Glomerular visceral epithelial cell (primary cell): Measurements from ENCODE around the gene TTL.
"Not testable (repeated sequence)": the region's sequence is repeated elsewhere in the genome, so short reads cannot be mapped to it uniquely, and the experiment has no call there.

Experiments used
- DNase-seq: peaks from one replicate; pipeline ENCODE4 v3.0.0-alpha.2; 2016; ENCODE audit errors: extremely low spot score

TTL gene

GRCh38 chr2:112520234-112520783, 38.4 kb downstream of the TTL start:
- DNase-seq: no peak

- DNase-seq: no peak
These were observed 41.4 kb downstream of the TTL start for GRCh38 chr2:112523291-112523777.

GRCh38 chr2:112524276-112524675, 42.3 kb downstream of the TTL start:
- not testable (repeated sequence) for DNase-seq

- no peak for DNase-seq
These were observed 46.6 kb downstream of the TTL start for GRCh38 chr2:112528541-112528940.

GRCh38 chr2:112529757-112530156, 47.8 kb downstream of the TTL start:
- DNase-seq: no peak

GRCh38 chr2:112530728-112531127, 48.8 kb downstream of the TTL start:
- no peak for DNase-seq

- DNase-seq: no peak
These were observed 52.9 kb downstream of the TTL start for GRCh38 chr2:112534826-112535225.

GRCh38 chr2:112536665-112537064, 54.7 kb downstream of the TTL start:
- DNase-seq: not testable (repeated sequence)

- no peak for DNase-seq
These were observed 57.4 kb downstream of the TTL start for GRCh38 chr2:112539306-112539705.

- DNase-seq: no peak
These were observed 59.0 kb downstream of the TTL start for GRCh38 chr2:112540906-112541305.

- peak; percentile 71 for DNase-seq
These were observed 59.6 kb downstream of the TTL start for GRCh38 chr2:112541315-112542122.

- peak; percentile 83 for DNase-seq
These were observed 60.4 kb downstream of the TTL start, which contains the start of gene POLR1B for GRCh38 chr2:112542123-112542983. Gene POLR1B, plus strand, starts transcription at chr2:112542465. Its CDS starts 30 bp downstream, at chr2:112542495.

GRCh38 chr2:112542984-112543661, 61.2 kb downstream of the TTL start:
- DNase-seq: peak; percentile 33

- peak; percentile 83 for DNase-seq
These were observed 65.4 kb downstream of the TTL start for GRCh38 chr2:112547333-112547732.

- no peak for DNase-seq
These were observed 67.0 kb downstream of the TTL start for GRCh38 chr2:112548980-112549379.

- DNase-seq: peak; percentile 38
These were observed 84.1 kb downstream of the TTL start for GRCh38 chr2:112566104-112566503.

- not testable (repeated sequence) for DNase-seq
These were observed 84.6 kb downstream of the TTL start for GRCh38 chr2:112566508-112566907.

- DNase-seq: no peak
These were observed 90.0 kb downstream of the TTL start for GRCh38 chr2:112572005-112572404.

- DNase-seq: peak; percentile 38
These were observed 95.8 kb downstream of the TTL start for GRCh38 chr2:112577756-112578155.

- DNase-seq: peak; percentile 81
These were observed 97.3 kb downstream of the TTL start for GRCh38 chr2:112579241-112579640.

- DNase-seq: no peak
These were observed 98.1 kb downstream of the TTL start for GRCh38 chr2:112580084-112580483.

- DNase-seq: peak; percentile 79
These were observed 100.4 kb downstream of the TTL start for GRCh38 chr2:112582314-112582746.
